AG09319 (cell line): ENCODE measurements around the gene C17orf50.

Source experiments
- DNase-seq: peaks from one replicate; pipeline ENCODE4 v3.0.0-alpha.2; 2010; ENCODE audit warnings: low read depth; ENCODE audit errors: extremely low read depth
- TF ChIP-seq, protein P1 (sequence below): IDR thresholded peaks from 2 replicates; pipeline ENCODE4 v1.5.1; 2011; ENCODE audit warnings: low read depth, mild to moderate bottlenecking, inconsistent platforms, low read length, moderate library complexity

C17orf50 gene

GRCh38 chr17:35734396-35734795, 26.3 kb upstream of the C17orf50 start:
- DNase-seq, result no peak
- TF ChIP-seq, protein P1, sequence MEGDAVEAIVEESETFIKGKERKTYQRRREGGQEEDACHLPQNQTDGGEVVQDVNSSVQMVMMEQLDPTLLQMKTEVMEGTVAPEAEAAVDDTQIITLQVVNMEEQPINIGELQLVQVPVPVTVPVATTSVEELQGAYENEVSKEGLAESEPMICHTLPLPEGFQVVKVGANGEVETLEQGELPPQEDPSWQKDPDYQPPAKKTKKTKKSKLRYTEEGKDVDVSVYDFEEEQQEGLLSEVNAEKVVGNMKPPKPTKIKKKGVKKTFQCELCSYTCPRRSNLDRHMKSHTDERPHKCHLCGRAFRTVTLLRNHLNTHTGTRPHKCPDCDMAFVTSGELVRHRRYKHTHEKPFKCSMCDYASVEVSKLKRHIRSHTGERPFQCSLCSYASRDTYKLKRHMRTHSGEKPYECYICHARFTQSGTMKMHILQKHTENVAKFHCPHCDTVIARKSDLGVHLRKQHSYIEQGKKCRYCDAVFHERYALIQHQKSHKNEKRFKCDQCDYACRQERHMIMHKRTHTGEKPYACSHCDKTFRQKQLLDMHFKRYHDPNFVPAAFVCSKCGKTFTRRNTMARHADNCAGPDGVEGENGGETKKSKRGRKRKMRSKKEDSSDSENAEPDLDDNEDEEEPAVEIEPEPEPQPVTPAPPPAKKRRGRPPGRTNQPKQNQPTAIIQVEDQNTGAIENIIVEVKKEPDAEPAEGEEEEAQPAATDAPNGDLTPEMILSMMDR, result no peak

- DNase-seq, result no peak
- TF ChIP-seq, protein P1, result no peak
These were observed 25.5 kb upstream of the C17orf50 start for GRCh38 chr17:35735036-35735805.

DNA sequence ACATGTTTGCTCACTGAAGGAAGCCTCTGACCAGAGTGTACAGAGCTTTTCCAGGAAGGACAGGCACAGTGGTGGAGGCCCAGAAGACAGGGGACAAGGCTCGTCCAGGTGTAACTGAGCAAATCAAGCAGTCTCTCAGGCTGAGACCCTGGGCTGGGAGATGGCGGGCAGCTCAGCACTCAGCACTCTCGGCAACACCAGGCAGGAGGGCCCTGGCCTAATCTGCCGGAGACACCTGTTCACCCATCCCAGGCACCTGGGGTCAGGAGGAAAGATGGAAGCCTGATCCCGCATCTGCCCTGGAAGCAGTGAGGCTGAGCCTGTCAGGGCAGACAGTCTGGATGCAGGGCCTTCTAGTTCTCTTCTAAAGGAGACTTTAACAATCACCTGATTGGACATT, 24.5 kb upstream of the C17orf50 start:
- DNase-seq, result no peak
- TF ChIP-seq, protein P1, result no peak

DNA sequence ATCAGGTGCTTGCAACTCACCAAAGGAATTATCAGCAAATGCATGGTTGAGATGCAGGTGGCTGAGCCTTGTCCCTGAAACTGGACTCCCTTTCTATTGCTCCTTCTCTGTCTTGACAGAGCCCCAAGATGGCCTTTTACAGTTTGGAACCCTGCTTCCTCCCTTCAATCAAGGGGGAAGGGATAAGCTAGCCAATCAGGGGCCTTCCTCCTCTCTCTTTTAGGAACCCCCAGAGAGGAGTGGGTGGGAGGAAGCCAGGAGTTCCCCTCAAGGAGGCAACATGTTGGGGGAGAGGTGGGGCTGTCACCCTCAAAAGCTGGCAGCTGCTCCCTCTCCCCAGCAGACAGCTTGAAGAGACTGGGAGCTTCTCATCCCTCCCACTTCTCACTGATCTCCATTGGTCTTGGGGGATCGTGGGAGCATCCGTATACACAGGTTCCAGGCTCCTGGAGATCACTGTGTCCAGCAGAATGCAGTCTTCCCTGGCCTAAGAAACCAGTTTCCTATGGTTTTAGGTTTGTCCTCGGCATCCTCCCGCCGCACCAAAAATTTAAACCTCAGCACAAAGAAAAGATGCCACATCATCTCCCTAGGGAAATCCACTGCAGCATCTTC, 22.1 kb upstream of the C17orf50 start:
- DNase-seq, result no peak

DNA sequence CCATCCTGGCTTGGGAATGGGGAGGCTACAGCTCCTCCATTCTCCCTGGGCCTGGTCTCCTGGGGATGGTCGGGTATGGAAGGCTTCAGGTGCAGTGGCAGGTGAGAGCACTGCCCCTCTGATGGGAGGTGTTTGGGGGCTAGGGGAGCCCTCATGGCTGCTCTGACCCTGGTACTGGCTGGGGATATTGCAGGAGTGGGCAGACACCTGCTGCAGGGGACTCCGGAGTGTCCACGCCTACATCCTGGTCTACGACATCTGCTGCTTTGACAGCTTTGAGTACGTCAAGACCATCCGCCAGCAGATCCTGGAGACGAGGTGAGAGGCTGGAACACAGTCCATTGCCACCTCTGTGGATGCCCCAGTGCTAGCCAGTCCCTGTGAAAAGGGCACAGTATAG, 20.5 kb upstream of the C17orf50 start:
- no peak for DNase-seq
- TF ChIP-seq, protein P1, result no peak

More for the DNA sequence above, 22.1 kb upstream of the C17orf50 start:
- TF ChIP-seq, protein P1, result no peak

GRCh38 chr17:35740997-35741931, 19.4 kb upstream of the C17orf50 start:
- no peak for DNase-seq
- TF ChIP-seq, protein P1, result no peak
